HG03571 (cell line): Measurements from ENCODE around the gene MRPL53.

Experiments
- ATAC-seq: cut with Tn5 transposase; IDR thresholded peaks from one replicate; pipeline ENCODE4 v1.9.1; 2021; ENCODE audit not compliant: unreplicated experiment

The MRPL53 gene

GRCh38 chr2:74429487-74430451 is 42.7 kb downstream of the MRPL53 start:
- ATAC-seq: no peak

- no peak for ATAC-seq
These were observed 43.8 kb downstream of the MRPL53 start for GRCh38 chr2:74428675-74429074.

GRCh38 chr2:74427551-74427950 is 44.9 kb downstream of the MRPL53 start:
- no peak for ATAC-seq

DNA sequence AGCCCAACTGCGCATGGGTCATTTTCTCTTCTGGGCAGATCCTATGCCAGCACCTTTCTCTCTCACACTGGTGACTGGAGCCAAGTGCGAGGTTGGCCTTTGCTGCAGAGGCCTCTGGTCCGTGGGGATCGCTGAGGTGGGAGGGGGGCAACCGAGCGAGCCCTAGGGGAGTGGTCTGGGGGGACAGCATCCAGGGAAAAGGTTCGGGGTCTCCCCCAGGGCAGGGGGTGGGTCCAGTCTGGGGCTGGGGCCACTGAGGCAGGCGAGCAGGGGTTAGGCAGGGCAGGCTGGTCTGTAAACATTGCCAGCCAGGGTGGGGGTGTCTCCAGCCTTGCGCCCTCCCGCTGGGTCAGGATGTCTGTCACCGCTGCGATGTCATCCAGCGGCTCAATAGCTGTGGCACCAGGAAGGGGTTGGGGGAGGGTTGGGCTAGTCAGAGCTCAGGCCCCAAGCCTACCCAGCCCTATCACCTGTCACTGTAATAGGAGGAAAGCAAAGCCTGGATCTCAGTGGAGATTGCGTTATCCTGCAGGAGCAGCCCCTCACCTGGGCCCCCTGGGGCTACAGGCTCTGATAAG is 46.2 kb downstream of the MRPL53 start:
- ATAC-seq: no peak

GRCh38 chr2:74425523-74425922 is 47.0 kb downstream of the MRPL53 start:
- ATAC-seq: no peak

DNA sequence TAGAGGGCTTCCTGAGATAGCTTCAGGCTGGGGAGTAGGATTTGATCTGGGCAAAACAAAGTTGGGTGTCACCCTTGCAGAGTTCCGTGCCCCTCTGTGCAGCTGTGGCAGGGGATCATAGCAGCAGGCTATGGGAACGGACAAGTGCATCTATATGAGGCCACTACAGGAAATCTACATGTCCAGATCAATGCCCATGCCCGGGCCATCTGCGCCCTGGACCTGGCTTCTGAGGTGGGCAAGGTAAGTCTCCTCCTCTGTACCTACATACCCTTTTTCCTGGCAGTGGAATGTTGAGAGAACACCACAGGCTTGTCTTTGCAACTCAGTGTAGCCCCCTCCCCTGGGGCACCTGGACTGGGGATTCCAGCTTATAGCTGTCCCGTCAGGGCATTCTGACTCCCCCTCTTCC is 47.5 kb downstream of the MRPL53 start:
- no peak for ATAC-seq

GRCh38 chr2:74424139-74424992 is 48.1 kb downstream of the MRPL53 start:
- ATAC-seq: no peak

DNA sequence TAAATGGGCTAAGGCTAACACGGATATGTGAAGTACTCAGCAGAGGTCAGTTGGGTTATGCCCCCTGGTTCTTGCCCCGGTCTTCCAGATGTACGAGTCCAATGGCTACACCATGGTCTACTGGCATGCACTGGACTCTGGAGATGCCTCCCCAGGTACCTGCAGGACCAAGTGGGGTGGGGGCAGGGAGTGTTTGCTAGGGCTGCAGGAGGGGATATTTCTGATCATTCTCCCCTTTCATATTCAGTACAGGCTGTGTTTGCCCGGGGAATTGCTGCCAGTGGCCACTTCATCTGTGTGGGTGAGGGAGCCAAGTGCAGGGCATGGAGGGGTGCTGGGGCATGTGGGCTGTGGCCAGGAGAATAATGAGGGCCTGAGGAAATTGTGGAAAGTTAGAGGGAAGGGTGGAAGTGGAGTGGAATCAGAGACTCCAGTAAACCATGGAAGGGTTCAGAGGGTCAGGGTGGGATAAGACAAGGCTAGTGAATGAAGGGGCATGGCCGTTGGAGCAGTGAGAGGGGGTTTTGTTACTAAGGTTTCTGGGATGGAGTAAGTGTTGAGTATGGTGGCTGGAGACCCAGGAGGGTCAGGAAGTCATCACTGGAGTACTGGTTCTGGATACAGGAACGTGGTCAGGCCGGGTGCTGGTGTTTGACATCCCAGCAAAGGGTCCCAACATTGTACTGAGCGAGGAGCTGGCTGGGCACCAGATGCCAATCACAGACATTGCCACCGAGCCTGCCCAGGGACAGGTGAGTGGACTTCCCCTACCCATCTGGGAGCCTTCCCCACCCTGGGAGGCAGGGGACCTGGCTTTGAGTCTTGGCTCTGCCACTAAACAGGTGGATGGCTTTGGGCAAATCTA is 49.0 kb downstream of the MRPL53 start:
- no peak for ATAC-seq
